Mesenchymal stem cell (in vitro differentiated cells and primary cell): ENCODE measurements around the gene DPH1.

ENCODE experiments used
- DNase-seq: peaks from one replicate; pipeline ENCODE4 v3.0.0-alpha.2; 2013
- H2AFZ ChIP-seq: one replicate; pipeline ENCODE4 v1.6.1; 2013; ENCODE audit warnings: low read depth, mild to moderate bottlenecking, control low read depth, inconsistent platforms, low read length, moderate library complexity
- H2AK5ac ChIP-seq: 2 replicates; pipeline ENCODE4 v1.6.1; 2013; ENCODE audit warnings: low read length, moderate library complexity, mild to moderate bottlenecking, inconsistent platforms; ENCODE audit not compliant: severe bottlenecking
- H2BK120ac ChIP-seq: one replicate; pipeline ENCODE4 v1.6.1; 2013; ENCODE audit warnings: low read depth, mild to moderate bottlenecking, inconsistent platforms, low read length, moderate library complexity
- H2BK12ac ChIP-seq, 2 experiments: one replicate each; pipeline ENCODE4 v1.6.1; 2013; ENCODE audit warnings: inconsistent platforms in 2 of 2, low read length in 2 of 2, mild to moderate bottlenecking in 2 of 2, moderate library complexity in 2 of 2, control low read depth in 1 of 2
- H2BK15ac ChIP-seq: one replicate; pipeline ENCODE4 v1.6.1; 2013; ENCODE audit warnings: mild to moderate bottlenecking, low read depth, inconsistent platforms; ENCODE audit not compliant: poor library complexity, severe bottlenecking
- H2BK5ac ChIP-seq: 2 replicates; pipeline ENCODE4 v1.6.1; 2013; ENCODE audit warnings: low read depth, mild to moderate bottlenecking, low read length, control low read depth, inconsistent platforms; ENCODE audit not compliant: poor library complexity, severe bottlenecking
- H3K14ac ChIP-seq, 2 experiments: one replicate each; pipeline ENCODE4 v1.6.1; 2013; ENCODE audit warnings: inconsistent platforms in 2 of 2, low read length in 2 of 2, control low read depth in 1 of 2, mild to moderate bottlenecking in 1 of 2, moderate library complexity in 1 of 2
- H3K18ac ChIP-seq, 2 experiments: one replicate each; pipeline ENCODE4 v1.6.1; 2013; ENCODE audit warnings: inconsistent platforms in 2 of 2, low read length in 2 of 2, control low read depth in 1 of 2, low read depth in 1 of 2, mild to moderate bottlenecking in 1 of 2
- H3K23ac ChIP-seq, 2 experiments: one replicate each; pipeline ENCODE4 v1.6.1; 2013; ENCODE audit warnings: inconsistent platforms in 2 of 2, low read length in 2 of 2, mild to moderate bottlenecking in 2 of 2, moderate library complexity in 2 of 2, control low read depth in 1 of 2
- H3K27ac ChIP-seq: 2 replicates; pipeline ENCODE4 v1.5.1; 2013; ENCODE audit warnings: mild to moderate bottlenecking, moderate library complexity, low read length, control low read depth, inconsistent platforms; ENCODE audit not compliant: poor library complexity, severe bottlenecking
- H3K27me3 ChIP-seq, 2 experiments: 2 replicates each; pipeline versions ENCODE4 v1.6.1 to v1.7.0; 2013; ENCODE audit warnings: low read length in 2 of 2, mild to moderate bottlenecking in 2 of 2, moderate library complexity in 2 of 2, control low read depth in 1 of 2, inconsistent platforms in 1 of 2; ENCODE audit not compliant: control insufficient read depth in 1 of 2, insufficient read depth in 1 of 2
- H3K36me3 ChIP-seq, 2 experiments: 2 replicates each; pipeline versions ENCODE4 v1.6.1 to v1.7.0; 2013; ENCODE audit warnings: low read length in 2 of 2, control low read depth in 1 of 2, inconsistent platforms in 1 of 2, low read depth in 1 of 2, mild to moderate bottlenecking in 1 of 2; ENCODE audit not compliant: insufficient read depth in 2 of 2, control insufficient read depth in 1 of 2
- H3K4ac ChIP-seq, 2 experiments: one replicate each; pipeline ENCODE4 v1.6.1; 2013; ENCODE audit warnings: inconsistent platforms in 2 of 2, low read length in 2 of 2, mild to moderate bottlenecking in 2 of 2, moderate library complexity in 2 of 2, control low read depth in 1 of 2, low read depth in 1 of 2
- H3K4me1 ChIP-seq: 2 replicates; pipeline ENCODE4 v1.6.1; 2013; ENCODE audit warnings: low read depth, low read length, control low read depth; ENCODE audit not compliant: control insufficient read depth, insufficient read depth
- H3K4me2 ChIP-seq: 2 replicates; pipeline ENCODE4 v1.6.1; 2013; ENCODE audit warnings: low read length, mild to moderate bottlenecking, inconsistent platforms; ENCODE audit not compliant: poor library complexity, severe bottlenecking
- H3K4me3 ChIP-seq, 2 experiments: 2 replicates each; pipeline versions ENCODE4 v1.5.1 to v1.7.0; 2013; ENCODE audit warnings: low read length in 2 of 2, mild to moderate bottlenecking in 2 of 2, control low read depth in 1 of 2, low read depth in 1 of 2; ENCODE audit not compliant: insufficient read depth in 1 of 2
- H3K79me1 ChIP-seq: replicated peaks from 2 replicates; pipeline ENCODE4 v1.6.1; 2013; ENCODE audit warnings: mild to moderate bottlenecking, control low read depth, low read length, inconsistent platforms; ENCODE audit not compliant: poor library complexity, severe bottlenecking
- H3K9ac ChIP-seq: 2 replicates; pipeline ENCODE4 v1.7.0; 2013; ENCODE audit warnings: mild to moderate bottlenecking, low read length, moderate library complexity
- H3K9me3 ChIP-seq: 2 replicates; pipeline ENCODE4 v1.7.0; 2013; ENCODE audit warnings: mild to moderate bottlenecking, low read length; ENCODE audit not compliant: control insufficient read depth
- H4K8ac ChIP-seq: one replicate; pipeline ENCODE4 v1.6.1; 2013; ENCODE audit warnings: inconsistent platforms, mild to moderate bottlenecking, low read length, moderate library complexity
- H4K91ac ChIP-seq: one replicate; pipeline ENCODE4 v1.6.1; 2013; ENCODE audit warnings: mild to moderate bottlenecking, low read length, inconsistent platforms
- WGBS: methylation state at CpG from one replicate; pipeline ENCODE4 v1.1.7; 2013; ENCODE audit warnings: mixed read lengths; 5-methylcytosine and 5-hydroxymethylcytosine counted together

The DPH1 gene

DNA sequence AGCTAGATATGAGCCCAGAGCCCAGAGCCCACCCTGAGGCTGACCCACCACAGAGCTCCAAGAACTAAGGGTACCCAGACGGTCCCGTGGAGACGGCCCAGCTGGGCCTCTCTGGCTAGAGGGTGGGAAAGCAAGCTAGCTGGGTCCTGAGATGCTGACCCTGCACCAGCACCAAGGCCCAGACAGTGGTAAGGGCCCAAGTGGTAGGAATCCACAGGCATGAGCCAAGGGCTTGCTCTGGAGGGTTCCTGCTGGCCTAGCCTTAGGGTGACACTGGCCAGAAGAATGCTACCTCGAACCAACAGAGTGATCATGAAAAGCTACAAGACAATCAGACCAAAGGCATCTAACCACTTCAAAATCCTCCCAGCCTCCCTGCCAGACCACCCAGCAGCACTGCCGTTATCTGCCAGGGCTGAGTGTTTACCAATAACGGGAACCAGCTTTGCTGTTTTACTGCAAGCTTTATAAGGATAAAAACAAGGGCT is 38.1 kb downstream of the DPH1 start:
- Histone ChIP-seq H3K27me3 (no peaks in the 10 kb centered on the region), H3K14ac (peak overlapping the region in 1 of 2 experiments; percentile 2), H2AK5ac (peak overlapping the region; percentile 61), H2AFZ (no peak overlapping the region), H3K79me1 (peaks cover 19% of the 10 kb centered on the region), H3K9me3 (no peaks in the 10 kb centered on the region), H3K4me2 (no peak overlapping the region), H3K4me1 (peaks cover 74% of the 10 kb centered on the region), H2BK5ac (peak overlapping the region; percentile 70), H3K36me3 (peaks cover 49 to 60% of the 10 kb centered on the region in 2 experiments), H2BK12ac (peak overlapping the region; percentile 51 to 88), H3K27ac (peak overlapping the region; percentile 93), H3K4ac (peak overlapping the region; percentile 19 to 49), H2BK15ac (peak overlapping the region; percentile 73), H3K4me3 (no peak overlapping the region), H4K91ac (peak overlapping the region; percentile 83), H3K23ac (no peak overlapping the region), H3K9ac (peak overlapping the region; percentile 66), H4K8ac (peak overlapping the region; percentile 62), H3K18ac (peak overlapping the region; percentile 79 to 95), H2BK120ac (peak overlapping the region; percentile 75)
- 46% methylated on average over 6 of the region's 6 CpGs for WGBS
- DNase-seq = peak; percentile 93

DNA sequence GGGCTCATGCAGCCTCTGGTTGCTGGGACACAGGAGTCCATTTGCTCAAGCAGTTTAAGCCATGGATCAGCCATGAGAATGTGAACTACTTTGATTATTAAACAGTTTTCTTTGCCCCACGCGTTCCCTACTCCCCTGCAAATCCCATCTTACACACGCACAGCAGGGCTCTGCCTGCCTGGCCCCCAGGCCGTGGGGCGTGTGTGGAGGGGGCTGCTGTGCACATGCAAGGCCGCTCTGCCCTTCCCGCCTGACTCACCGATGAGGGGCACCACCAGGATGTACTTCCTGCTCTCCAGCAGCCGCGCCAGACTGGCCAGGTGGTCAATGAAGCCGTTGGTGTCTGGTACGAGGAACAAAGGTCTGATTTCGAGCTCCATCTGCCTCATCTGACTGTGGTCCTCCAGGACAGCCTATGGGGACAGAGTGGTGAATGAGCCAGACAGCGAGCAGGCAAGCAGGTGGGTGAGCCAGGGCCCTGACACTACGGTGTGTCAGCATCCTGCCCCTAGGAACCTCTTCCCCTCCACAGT is 38.6 kb downstream of the DPH1 start:
- Histone ChIP-seq H2BK120ac (peak overlapping the region; percentile 75), H2AFZ (no peak overlapping the region), H3K4me2 (no peak overlapping the region), H3K9me3 (no peaks in the 10 kb centered on the region), H2AK5ac (peak overlapping the region; percentile 74), H3K9ac (peak overlapping the region; percentile 66), H2BK12ac (peak overlapping the region; percentile 0 to 88), H3K4me3 (no peak overlapping the region), H2BK5ac (peak overlapping the region; percentile 70), H3K18ac (peak overlapping the region; percentile 79 to 95), H3K14ac (peak overlapping the region in 1 of 2 experiments; percentile 76), H2BK15ac (peak overlapping the region; percentile 73), H3K23ac (peak overlapping the region in 1 of 2 experiments; percentile 46), H3K27ac (peak overlapping the region; percentile 93), H4K91ac (peak overlapping the region; percentile 95), H3K36me3 (peaks cover 46 to 56% of the 10 kb centered on the region in 2 experiments), H4K8ac (peak overlapping the region; percentile 96), H3K27me3 (no peaks in the 10 kb centered on the region), H3K4ac (peak overlapping the region; percentile 75 to 92), H3K79me1 (peaks cover 16% of the 10 kb centered on the region), H3K4me1 (peaks cover 70% of the 10 kb centered on the region)
- DNase-seq = peak; percentile 80
- WGBS = 8% methylated on average over 15 of the region's 15 CpGs

DNA sequence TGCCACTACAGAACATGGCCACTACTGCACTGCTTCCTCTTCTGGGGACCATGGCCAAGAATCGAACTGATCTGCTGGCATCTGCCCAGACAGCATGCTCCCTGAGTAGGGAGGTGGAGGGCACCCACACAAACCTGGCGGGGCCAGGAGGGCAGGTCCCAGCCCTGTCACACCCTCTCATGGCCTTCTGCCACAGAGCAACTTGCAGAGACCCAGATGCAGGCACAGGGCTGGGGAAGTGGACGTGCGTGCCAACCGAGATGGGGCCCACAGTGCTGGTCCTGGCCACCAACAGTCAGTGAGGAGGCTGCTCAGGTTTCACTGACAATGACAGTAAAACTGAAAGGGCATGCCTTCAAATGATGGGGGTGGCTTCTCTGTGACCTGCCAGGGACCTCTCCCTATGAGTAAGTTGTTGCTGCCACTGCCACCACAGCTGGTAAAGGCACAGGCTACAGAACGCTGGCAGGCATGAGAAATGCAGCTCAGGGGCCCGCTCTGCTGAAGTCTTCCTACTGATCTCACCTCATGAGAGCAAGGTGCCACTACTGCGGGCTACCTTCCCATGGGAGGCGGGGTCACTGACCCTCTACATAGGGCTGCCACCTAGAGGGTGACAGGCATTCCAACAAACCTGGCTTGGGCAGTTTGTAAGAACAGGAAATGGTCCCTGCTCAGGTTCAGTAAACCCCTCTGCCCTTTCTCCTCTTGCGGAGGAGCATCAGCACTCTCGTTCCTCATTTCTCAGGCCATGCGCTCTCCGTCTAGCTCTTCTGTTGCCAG is 40.5 kb downstream of the DPH1 start:
- Histone ChIP-seq H3K9ac (no peak overlapping the region), H3K23ac (no peak overlapping the region), H3K27ac (no peak overlapping the region), H3K18ac (peak overlapping the region; percentile 80 to 84), H2BK12ac (peak overlapping the region; percentile 80 to 87), H2BK15ac (peak overlapping the region; percentile 45), H3K79me1 (peaks cover 8% of the 10 kb centered on the region), H3K27me3 (no peaks in the 10 kb centered on the region), H2BK5ac (no peak overlapping the region), H3K9me3 (no peaks in the 10 kb centered on the region), H2AK5ac (peak overlapping the region; percentile 79), H3K14ac (peak overlapping the region in 1 of 2 experiments; percentile 82), H3K4me1 (peaks cover 59% of the 10 kb centered on the region), H3K4me3 (no peak overlapping the region), H4K8ac (peak overlapping the region; percentile 78), H2AFZ (no peak overlapping the region), H3K4ac (peak overlapping the region; percentile 16 to 75), H3K4me2 (no peak overlapping the region), H2BK120ac (peak overlapping the region; percentile 12), H3K36me3 (peaks cover 36 to 43% of the 10 kb centered on the region in 2 experiments), H4K91ac (peak overlapping the region; percentile 81)
- peak; percentile 25 for DNase-seq
- 94% methylated on average over 13 of the region's 13 CpGs for WGBS

DNA sequence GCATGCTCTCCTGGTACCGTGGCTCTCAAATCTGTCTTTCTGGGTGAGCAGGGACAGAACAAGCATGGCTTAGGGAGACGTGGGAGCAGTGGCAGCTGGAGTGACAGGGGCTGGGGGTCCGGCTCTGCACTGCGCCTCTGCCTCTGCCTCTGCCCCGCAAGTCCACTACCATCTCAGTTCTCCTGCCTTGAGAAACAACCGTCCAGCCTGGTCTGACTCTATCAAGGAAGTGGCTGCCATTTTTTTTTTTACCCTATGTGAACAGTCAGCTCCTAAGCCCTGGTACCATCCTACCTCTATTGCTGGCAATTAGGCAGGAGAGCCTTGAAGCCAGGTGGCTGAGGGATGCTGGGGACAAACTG is 41.1 kb downstream of the DPH1 start:
- WGBS = 90% methylated on average over 6 of the region's 6 CpGs
- H3K18ac ChIP-seq = peak overlapping the region; percentile 15 to 80
- peaks cover 10% of the 10 kb centered on the region for H3K79me1 ChIP-seq
- no peak overlapping the region for H2BK5ac ChIP-seq
- H3K4me1 ChIP-seq = peaks cover 59% of the 10 kb centered on the region
- no peak overlapping the region for H3K4me3 ChIP-seq
- H3K9ac ChIP-seq = no peak overlapping the region
- peak overlapping the region; percentile 68 for H3K27ac ChIP-seq
- H3K4me2 ChIP-seq = no peak overlapping the region
- no peaks in the 10 kb centered on the region for H3K9me3 ChIP-seq
- no peak overlapping the region for H2AFZ ChIP-seq
- no peaks in the 10 kb centered on the region for H3K27me3 ChIP-seq
- H2BK120ac ChIP-seq = peak overlapping the region; percentile 3
- H3K23ac ChIP-seq = no peak overlapping the region
- H3K4ac ChIP-seq = peak overlapping the region; percentile 16 to 75
- no peak for DNase-seq
- peak overlapping the region; percentile 45 for H4K91ac ChIP-seq
- peak overlapping the region; percentile 34 to 87 for H2BK12ac ChIP-seq
- H3K36me3 ChIP-seq = peaks cover 38 to 43% of the 10 kb centered on the region in 2 experiments
- H3K14ac ChIP-seq = peak overlapping the region in 1 of 2 experiments; percentile 82
- H2BK15ac ChIP-seq = no peak overlapping the region
- peak overlapping the region; percentile 78 for H4K8ac ChIP-seq
- peak overlapping the region; percentile 16 for H2AK5ac ChIP-seq
